Right ventricle myocardium superior (tissue), 1 donor: ENCODE measurements around the gene TXNDC8. TPM values are rescaled to one million over a fixed set of nuclear protein-coding genes. Genes with fewer than 3 reads are reported as not detected.

Experiments used
- ATAC-seq: fragments of 200-7000 bp; cut with Tn5 transposase; one replicate; pipeline ENCODE4 v1.9.1; 2020; ENCODE audit warnings: mild to moderate bottlenecking; ENCODE audit not compliant: poor library complexity
- DNase-seq: peaks from one replicate; pipeline ENCODE4 v3.0.0-alpha.2; 2020
- intact Hi-C: fragments of 100-400 bp; cut with DNase I; formaldehyde crosslinking; loops from one replicate; pipeline ENCODE4 v1.11.2; 2022
- total RNA-seq: library from RNA; stranded (reverse); fragmentation: NEBNext Ultra II Directional; extraction: Animal tissue kit (Norgen Biotek cat#: 25700); gene quantifications from one replicate; pipeline ENCODE4 v1.2.1, GENCODE V29; 2021
- donor health status: DM: no; HTN: yes; CAD: no; lungs with severe emphysema.

TXNDC8 gene
- total RNA-seq, 1 donor from 2014 or later, result not detected

DNA sequence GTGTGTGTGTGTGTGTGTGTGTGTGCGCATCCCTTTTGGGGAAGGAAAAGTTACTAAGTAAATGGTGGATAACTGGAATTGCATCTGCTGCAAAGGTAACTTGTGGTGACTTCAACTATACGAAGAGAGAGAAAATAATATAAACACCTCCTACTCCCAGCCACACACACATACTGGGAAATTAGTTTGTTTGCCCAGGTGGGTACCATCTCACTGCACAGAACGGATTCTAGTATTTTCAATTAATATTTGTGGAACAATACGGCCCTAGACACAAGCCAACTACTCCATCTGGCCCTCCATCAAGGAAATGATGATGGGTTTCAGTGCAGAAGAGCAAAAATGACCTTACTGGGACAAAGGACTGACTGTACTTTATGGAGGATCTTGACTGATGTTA lies 49.2 kb downstream of the TXNDC8 start:
- ATAC-seq, result no peak
- DNase-seq, result no peak
- intact Hi-C loops, result no loop called here

GRCh38 chr9:110287289-110287680 lies 50.4 kb downstream of the TXNDC8 start:
- DNase-seq (no peak), ATAC-seq (no peak)
- intact Hi-C loops, result no loop called here

GRCh38 chr9:110284211-110284844 lies 53.3 kb downstream of the TXNDC8 start:
- intact Hi-C loops, result no loop called here
- ATAC-seq (no peak), DNase-seq (no peak)

- intact Hi-C loops, result no loop called here
- DNase-seq, result no peak
- ATAC-seq, result no peak
Measured at GRCh38 chr9:110283751-110284150, 53.9 kb downstream of the TXNDC8 start.

DNA sequence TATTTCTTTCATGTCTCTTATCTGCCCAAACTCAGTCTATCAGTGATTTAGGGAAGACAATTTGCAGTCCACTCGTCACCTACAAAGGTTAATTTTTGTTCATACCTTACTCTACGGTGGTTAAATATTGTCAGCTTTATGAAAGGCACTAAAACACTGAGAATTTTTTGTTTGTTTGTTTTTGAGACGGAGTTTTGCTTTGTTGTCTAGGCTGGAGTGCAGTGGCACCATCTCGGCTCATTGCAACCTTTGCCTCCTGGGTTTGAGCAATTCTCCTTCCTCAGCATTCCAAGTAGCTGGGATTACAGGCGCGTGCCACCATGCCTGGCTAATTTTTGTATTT lies 55.0 kb downstream of the TXNDC8 start:
- ATAC-seq (no peak), DNase-seq (no peak)
- intact Hi-C loops, result no loop called here

DNA sequence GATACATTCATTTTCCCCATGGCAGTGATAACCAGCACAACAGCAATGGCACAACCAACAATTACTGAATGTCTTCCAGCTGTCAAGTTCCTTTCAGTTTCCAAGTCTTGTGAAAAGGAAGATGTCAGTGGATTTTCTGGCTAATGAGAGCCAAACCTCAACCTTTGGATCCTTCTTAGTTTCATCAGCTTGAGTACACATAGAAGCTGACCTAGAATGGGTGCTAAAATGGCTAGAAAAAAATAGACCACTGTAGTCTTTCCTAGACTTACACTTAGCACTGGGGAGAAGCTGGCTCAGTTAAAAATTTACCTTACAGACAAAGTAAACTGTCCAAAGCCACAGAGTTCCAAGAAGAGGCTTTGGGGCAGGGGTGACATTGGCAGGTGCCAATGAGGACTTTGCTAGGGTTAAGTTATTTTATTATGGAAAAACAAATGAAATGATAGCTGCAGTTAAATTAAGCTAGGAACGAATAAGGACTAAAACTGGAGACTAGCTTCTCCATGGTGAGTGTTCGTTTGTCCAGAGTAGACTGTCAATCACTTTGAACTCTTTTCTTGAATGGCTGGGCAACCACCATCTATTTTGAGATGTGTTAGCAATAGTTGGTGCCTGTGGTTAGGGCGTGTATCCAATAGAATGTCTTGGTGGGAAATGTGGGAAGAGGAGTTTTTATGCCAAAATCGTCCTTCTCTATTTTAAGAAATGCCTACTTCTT lies 55.5 kb downstream of the TXNDC8 start:
- intact Hi-C loops, result no loop called here
- ATAC-seq, result no peak
- DNase-seq, result no peak

DNA sequence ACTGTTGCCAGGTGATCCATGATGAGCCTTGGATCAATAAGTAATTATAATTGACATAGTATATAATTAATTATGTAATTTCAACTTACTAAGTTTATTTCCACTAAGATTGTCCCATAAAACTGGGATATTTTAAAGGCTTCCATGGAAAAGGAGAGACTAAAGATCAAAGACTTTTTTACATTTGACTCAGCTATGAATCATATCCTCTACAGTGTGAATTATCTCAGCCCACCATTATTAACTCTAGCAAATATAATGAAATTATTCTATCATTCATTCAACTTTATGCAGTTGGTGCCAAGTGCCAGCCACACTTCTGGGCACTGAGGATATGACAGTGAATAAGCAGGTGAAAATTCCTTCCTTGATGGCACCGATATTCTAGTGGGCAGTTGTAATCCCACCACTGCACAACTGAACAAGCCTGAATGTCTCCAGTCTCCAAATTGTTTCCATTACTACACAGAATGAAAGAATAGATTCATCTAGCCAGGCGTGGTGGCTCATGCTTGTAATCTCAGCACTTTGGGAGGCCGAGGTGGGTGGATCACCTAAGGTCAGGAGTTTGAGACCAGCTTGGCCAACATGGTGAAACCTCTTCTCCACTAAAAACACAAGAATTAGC lies 59.5 kb downstream of the TXNDC8 start:
- ATAC-seq, result no peak
- intact Hi-C loops, result no loop called here
- no peak for DNase-seq

GRCh38 chr9:110276781-110277180 lies 60.9 kb downstream of the TXNDC8 start:
- ATAC-seq (no peak), DNase-seq (no peak)
- intact Hi-C loops, result no loop called here

GRCh38 chr9:110270211-110270995 lies 67.3 kb downstream of the TXNDC8 start:
- DNase-seq, result no peak
- no peak for ATAC-seq
- intact Hi-C loops, result no loop called here

DNA sequence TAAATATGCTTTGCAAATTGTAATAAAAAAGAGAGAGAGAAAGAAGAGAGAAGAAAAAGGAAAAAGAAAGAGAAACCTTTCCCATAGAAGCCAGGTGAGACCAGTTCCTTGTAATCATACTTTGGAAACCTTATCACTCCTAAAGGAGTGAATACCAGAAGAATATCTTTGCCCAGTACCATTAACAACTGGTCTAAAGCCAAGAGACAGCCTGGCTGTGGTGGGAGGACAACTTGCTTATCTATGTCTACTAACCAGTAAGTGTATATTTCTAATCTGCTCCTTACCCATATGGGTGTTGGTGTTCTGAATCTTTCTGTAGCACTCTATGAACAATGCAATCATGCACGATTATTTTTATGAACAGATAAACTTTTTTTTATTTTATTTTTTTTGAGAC lies 70.9 kb downstream of the TXNDC8 start:
- DNase-seq (no peak), ATAC-seq (no peak)
- intact Hi-C loops, result no loop called here

GRCh38 chr9:110261632-110262031 lies 76.0 kb downstream of the TXNDC8 start:
- DNase-seq, result no peak
- intact Hi-C loops, result no loop called here
- no peak for ATAC-seq

DNA sequence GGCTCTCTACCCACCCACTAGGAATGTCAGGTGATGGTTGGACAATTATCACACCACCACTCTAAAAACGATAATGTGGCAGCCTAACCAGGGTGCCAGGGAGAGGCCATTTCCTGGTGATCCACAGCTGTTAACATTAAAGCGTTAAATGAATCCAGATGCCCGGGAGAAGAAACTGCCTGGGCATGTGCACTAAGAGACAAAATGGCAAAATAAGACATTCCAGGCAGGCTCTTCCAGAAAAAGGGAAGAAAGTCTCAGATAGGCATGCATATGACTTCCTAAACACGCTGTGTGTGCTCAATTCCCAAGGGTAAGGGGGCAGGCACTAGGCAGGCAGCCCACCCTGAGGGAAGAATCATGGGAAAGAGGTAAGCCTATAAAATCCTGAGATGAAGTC lies 76.8 kb downstream of the TXNDC8 start:
- no peak for DNase-seq

DNA sequence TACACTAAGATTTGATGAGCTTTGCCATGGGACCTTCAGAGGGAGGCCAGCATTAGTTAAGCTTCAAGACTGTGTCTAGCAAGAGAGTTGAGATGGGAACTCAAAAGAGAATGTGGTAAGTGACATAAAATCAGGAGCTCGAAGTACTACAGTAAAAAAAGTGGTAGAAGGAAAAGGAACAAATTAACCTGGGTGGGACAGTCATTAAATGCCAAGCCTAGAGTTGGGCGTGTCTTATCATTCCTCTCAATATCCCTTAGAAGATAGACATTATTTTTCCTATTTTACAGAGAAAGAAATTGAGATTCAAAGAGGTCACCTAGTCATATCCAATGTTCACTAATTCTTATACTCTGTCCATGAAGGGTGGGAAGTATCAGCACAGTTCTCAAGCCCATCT lies 78.1 kb downstream of the TXNDC8 start:
- ATAC-seq (no peak), DNase-seq (no peak)
- intact Hi-C loops, result no loop called here

More for the DNA sequence above, 76.8 kb downstream of the TXNDC8 start:
- ATAC-seq, result no peak
- intact Hi-C loops, result no loop called here

DNA sequence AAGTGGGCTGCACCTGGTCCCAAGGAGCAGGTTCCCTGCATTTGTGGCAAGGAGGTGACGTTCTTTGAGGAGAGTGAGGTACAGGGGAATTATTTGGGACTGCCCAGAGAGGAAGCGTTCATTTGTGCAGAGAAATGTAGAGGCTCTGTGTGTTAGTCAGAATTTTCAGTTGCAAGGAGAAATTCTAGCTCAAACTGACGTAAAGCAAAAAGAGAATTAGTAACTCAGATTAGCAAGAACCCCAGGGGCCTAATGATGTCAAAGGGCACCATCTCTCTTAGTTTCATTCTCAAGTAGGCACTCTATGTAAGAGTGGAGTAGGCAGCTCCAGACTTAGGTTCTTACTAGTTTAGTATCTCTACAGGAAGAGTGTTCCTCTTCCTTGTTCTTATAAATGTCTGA lies 79.0 kb downstream of the TXNDC8 start:
- DNase-seq (no peak), ATAC-seq (no peak)
- intact Hi-C loops, result no loop called here

DNA sequence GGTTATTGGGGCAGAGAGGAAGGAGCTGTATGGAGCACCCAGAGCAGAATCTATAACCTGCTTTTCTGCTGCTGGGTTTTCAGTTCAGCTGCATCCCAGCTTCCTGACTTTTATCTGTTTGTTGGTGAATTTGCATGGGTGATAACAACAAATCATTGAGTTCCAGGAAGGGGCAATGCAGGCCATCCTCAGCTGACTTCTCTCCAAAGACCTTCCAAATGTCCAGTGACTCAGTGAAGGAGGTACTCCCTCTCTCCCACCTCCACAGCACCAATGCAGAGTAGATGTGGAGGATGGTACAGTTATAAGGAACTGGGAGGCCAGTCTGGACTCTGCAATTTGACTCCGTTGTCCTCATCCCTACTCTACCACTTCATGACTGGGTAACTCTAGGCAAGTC lies 79.7 kb downstream of the TXNDC8 start:
- ATAC-seq (no peak), DNase-seq (no peak)
- intact Hi-C loops, result no loop called here

DNA sequence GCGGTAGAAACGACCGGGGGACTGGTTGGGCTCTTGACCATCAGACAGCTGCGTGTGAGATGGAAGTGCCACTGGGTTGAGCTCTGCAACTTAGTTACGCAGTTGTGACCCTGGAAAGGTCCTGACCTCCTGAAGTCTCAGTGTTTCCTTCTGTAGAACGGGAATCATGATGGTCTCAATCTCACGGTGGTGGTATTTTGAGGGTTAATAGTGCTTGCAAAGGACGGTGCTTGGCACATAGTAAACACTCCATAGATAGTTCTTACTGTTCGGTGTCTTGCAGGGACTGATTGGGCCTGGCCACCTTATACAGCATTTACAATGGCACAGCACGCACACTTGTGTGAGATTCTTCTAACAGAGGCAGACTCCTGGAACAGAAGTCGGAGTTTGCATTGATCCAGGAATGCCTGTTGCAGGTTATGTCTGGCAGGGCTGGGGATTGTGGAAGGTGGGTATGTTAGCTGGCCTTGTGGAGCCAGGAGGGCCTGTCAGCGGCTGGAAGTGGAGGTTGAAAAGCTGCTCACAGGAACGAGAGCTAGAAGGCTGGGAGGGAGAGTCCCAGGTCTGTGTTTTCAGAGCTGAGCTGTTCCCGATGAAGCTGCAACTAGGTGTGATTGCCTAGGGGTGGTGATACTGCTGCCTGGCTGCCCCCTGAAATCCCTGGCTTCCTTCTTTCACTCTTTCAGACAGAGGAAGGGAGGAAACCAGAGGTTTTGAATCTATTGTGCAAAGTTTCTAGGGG lies 80.4 kb downstream of the TXNDC8 start:
- DNase-seq, result peak; percentile 64
- intact Hi-C loops, result no loop called here
- peak; percentile 56 for ATAC-seq

DNA sequence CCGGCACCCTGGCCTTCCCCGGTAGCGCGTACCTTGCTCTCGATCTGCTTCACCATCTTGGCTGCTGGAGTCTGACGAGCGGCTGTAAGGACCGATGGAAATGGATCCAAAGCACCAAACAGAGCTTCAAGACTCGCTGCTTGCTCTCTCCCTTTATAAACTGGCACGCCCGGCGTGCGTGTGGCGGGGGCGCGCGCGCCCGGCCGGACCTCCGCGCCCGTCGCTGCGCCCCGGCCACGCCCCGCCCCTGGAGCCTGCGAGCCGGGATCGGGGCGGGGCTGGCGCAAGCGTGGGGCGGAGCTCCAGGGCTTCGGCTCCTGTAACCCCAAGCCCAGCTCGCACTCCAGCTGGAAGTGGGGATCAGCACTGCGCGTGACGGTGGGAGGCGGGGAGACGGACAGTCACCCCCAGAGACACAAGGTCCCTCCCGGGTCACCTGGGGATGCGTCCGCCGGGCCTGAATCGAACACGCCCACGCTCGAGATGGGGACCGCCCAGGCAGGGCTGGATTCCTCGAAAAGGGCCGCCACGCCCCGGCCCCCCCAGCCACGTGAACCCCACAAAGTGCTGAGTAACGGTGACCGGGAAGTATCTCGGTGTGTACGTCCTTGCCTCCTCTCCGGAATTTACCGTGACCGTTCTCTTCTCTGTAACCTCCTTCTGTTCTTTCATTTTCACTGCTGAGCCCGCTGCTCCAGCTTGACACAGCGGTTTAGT lies 81.1 kb downstream of the TXNDC8 start, which contains the start of gene TXN:
Gene TXN, minus strand, starts transcription at position 128 of the 717 bp plus-strand sequence. Its CDS starts 72 bp downstream, at position 56.
- ATAC-seq (peak; percentile 94), DNase-seq (peak; percentile 95)

More for the DNA sequence above, 81.1 kb downstream of the TXNDC8 start, which contains the start of gene TXN:
- intact Hi-C loops, result no loop called here
